ENCODE results near the gene ENTHD1. TPM values are rescaled to one million over a fixed set of nuclear protein-coding genes. Genes with fewer than 3 reads are reported as not detected.

The ENTHD1 gene
- total RNA-seq, 1 experiment from 2014 or later: not detected

DNA sequence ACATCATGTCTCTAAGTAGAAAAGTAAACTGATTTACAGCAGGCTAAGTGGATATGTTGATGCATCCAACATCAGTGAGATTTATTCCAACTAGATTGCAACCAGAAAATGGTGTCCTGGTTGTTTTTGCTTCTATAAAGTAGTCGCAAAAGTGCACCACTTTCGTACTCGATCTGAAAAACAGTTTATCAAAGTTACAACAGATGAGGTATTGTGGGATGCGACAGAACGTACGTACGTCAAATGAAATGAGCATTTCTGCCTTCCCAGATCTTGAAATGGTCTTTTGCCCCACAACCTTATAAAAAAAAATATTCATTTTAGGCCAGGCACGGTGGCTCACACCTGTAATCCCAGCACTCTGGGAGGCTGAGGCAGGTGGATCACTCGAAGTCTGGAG, 21.0 kb upstream of the ENTHD1 start:
- Histone ChIP-seq H2BK120ac (ENCODE audit: low read depth, low read length, poor library complexity, severe bottlenecking) (no peak overlapping the region), H3K79me2 (ENCODE audit: insufficient read depth, low read length) (no peaks in the 10 kb centered on the region), H3K4me1 (ENCODE audit: insufficient read depth, low read length) (no peaks in the 10 kb centered on the region), H3K56ac (ENCODE audit: insufficient read length, low read depth, low read length) (no peak overlapping the region), H2BK12ac (ENCODE audit: insufficient read length, low read depth, low read length) (no peak overlapping the region), H3K9me3 (ENCODE audit: control insufficient read depth, low read depth, low read length) (no peaks in the 10 kb centered on the region), H2BK20ac (ENCODE audit: low read depth, low read length, poor library complexity, severe bottlenecking) (no peak overlapping the region), H4K5ac (ENCODE audit: insufficient read length, low read depth, low read length) (no peak overlapping the region), H3K18ac (ENCODE audit: insufficient read length, low read depth, low read length) (no peak overlapping the region), H3T11ph (ENCODE audit: low read length) (no peak overlapping the region), H4K8ac (replicated peaks; ENCODE audit: insufficient read length, low read depth, low read length) (no peak overlapping the region), H3K14ac (ENCODE audit: insufficient read depth, low read length) (no peak overlapping the region), H3K4me2 (ENCODE audit: insufficient read depth, insufficient read length, low read length) (no peak overlapping the region), H3K27ac (ENCODE audit: insufficient read length, low read depth, low read length) (no peak overlapping the region), H2AK5ac (ENCODE audit: insufficient read length, low read length) (no peak overlapping the region), H2BK15ac (ENCODE audit: low read depth, low read length) (no peak overlapping the region), H4K91ac (ENCODE audit: insufficient read length, low read depth, low read length) (no peak overlapping the region), H3K79me1 (ENCODE audit: insufficient read depth, low read depth, low read length, poor library complexity, severe bottlenecking) (no peaks in the 10 kb centered on the region), H3K27me3 (ENCODE audit: insufficient read depth, low read length) (no peaks in the 10 kb centered on the region), H2AFZ (ENCODE audit: low read length) (no peak overlapping the region), H3K23ac (ENCODE audit: insufficient read length, low read depth, low read length) (no peak overlapping the region), H2BK5ac (ENCODE audit: insufficient read length, low read length) (no peak overlapping the region), H3K23me2 (ENCODE audit: insufficient read length, low read depth, low read length, poor library complexity, severe bottlenecking) (no peaks in the 10 kb centered on the region), H3K9ac (ENCODE audit: extremely low read depth, insufficient read length, low read length) (no peak overlapping the region), H3K4ac (ENCODE audit: low read depth, low read length) (no peak overlapping the region), H4K20me1 (ENCODE audit: control insufficient read depth, insufficient read depth, insufficient read length) (no peaks in the 10 kb centered on the region)
- no CpG with 5 or more reads among the region's 9 CpGs for WGBS (ENCODE audit: extremely low coverage, insufficient read length, low lambda C conversion rate)
- TF ChIP-seq, protein P1, sequence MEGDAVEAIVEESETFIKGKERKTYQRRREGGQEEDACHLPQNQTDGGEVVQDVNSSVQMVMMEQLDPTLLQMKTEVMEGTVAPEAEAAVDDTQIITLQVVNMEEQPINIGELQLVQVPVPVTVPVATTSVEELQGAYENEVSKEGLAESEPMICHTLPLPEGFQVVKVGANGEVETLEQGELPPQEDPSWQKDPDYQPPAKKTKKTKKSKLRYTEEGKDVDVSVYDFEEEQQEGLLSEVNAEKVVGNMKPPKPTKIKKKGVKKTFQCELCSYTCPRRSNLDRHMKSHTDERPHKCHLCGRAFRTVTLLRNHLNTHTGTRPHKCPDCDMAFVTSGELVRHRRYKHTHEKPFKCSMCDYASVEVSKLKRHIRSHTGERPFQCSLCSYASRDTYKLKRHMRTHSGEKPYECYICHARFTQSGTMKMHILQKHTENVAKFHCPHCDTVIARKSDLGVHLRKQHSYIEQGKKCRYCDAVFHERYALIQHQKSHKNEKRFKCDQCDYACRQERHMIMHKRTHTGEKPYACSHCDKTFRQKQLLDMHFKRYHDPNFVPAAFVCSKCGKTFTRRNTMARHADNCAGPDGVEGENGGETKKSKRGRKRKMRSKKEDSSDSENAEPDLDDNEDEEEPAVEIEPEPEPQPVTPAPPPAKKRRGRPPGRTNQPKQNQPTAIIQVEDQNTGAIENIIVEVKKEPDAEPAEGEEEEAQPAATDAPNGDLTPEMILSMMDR (conservative IDR thresholded peaks at IDR 0.05): no peak
- Mint-ChIP-seq H3K4me3 (no peak overlapping the region), H3K36me3 (ENCODE audit: insufficient read depth in 1 of 3, low read depth in 3 of 3) (no peaks in the 10 kb centered on the region), H3K4me1 (peaks cover 13 to 33% of the 10 kb centered on the region in 2 experiments), H3K9me3 (no peaks in the 10 kb centered on the region), H3K27me3 (ENCODE audit: low read depth) (peaks cover 4% of the 10 kb centered on the region), H3K27ac (no peak overlapping the region)
- no peak for DNase-seq
